HG03439 (cell line): ENCODE measurements around the gene MLANA.
"Not testable (repeated sequence)": the region's sequence is repeated elsewhere in the genome, so short reads cannot be mapped to it uniquely, and the experiment has no call there.

Source experiments
- ATAC-seq: cut with Tn5 transposase; IDR thresholded peaks from one replicate; pipeline ENCODE4 v1.9.1; 2021; ENCODE audit warnings: mild to moderate bottlenecking, moderate library complexity; ENCODE audit not compliant: unreplicated experiment

Gene MLANA

GRCh38 chr9:5869315-5870019 is 21.2 kb upstream of the MLANA start:
- no peak for ATAC-seq

- no peak for ATAC-seq
These were observed 20.7 kb upstream of the MLANA start for GRCh38 chr9:5870020-5870339.

- no peak for ATAC-seq
These were observed 20.0 kb upstream of the MLANA start for GRCh38 chr9:5870691-5871090.

- ATAC-seq = no peak
These were observed 18.9 kb upstream of the MLANA start for GRCh38 chr9:5871785-5872184.

- no peak for ATAC-seq
These were observed 18.2 kb upstream of the MLANA start for GRCh38 chr9:5872511-5872910.

GRCh38 chr9:5873439-5873838 is 17.2 kb upstream of the MLANA start:
- ATAC-seq = no peak

- ATAC-seq = no peak
These were observed 16.6 kb upstream of the MLANA start for GRCh38 chr9:5874048-5874447.

GRCh38 chr9:5876026-5876425 is 14.7 kb upstream of the MLANA start:
- no peak for ATAC-seq

GRCh38 chr9:5876711-5877110 is 14.0 kb upstream of the MLANA start:
- ATAC-seq = no peak

GRCh38 chr9:5879419-5880181 is 11.1 kb upstream of the MLANA start:
- ATAC-seq = no peak

- not testable (repeated sequence) for ATAC-seq
These were observed 8.3 kb upstream of the MLANA start for GRCh38 chr9:5882244-5883012.

GRCh38 chr9:5884191-5884590 is 6.5 kb upstream of the MLANA start:
- no peak for ATAC-seq

GRCh38 chr9:5886114-5886939 is 4.4 kb upstream of the MLANA start:
- peak; percentile 95 for ATAC-seq

- no peak for ATAC-seq
These were observed 1.9 kb downstream of the MLANA start for GRCh38 chr9:5892456-5893133.

GRCh38 chr9:5893134-5893505 is 2.4 kb downstream of the MLANA start:
- no peak for ATAC-seq

- no peak for ATAC-seq
These were observed 3.0 kb downstream of the MLANA start for GRCh38 chr9:5893591-5894236.

- ATAC-seq = no peak
These were observed 3.7 kb downstream of the MLANA start for GRCh38 chr9:5894237-5894959.

- no peak for ATAC-seq
These were observed 5.1 kb downstream of the MLANA start for GRCh38 chr9:5895782-5896181.

GRCh38 chr9:5896863-5897262 is 6.2 kb downstream of the MLANA start:
- ATAC-seq = no peak
